K562 treated with DMSO at 1 percent for 12 hours (cell line): ENCODE measurements around the gene ACVR1C. TPM values are rescaled to one million over a fixed set of nuclear protein-coding genes. Genes with fewer than 3 reads are reported as not detected.

Experiments
- total RNA-seq: library from RNA; unstranded; fragments of 300-600 nt; gene quantifications from 2 replicates; pipeline ENCODE4 v1.2.3, GENCODE V29; 2022; ENCODE audit not compliant: insufficient read depth

Gene ACVR1C
- 0.23 and 0.88 TPM in 2 replicates for total RNA-seq

DNA sequence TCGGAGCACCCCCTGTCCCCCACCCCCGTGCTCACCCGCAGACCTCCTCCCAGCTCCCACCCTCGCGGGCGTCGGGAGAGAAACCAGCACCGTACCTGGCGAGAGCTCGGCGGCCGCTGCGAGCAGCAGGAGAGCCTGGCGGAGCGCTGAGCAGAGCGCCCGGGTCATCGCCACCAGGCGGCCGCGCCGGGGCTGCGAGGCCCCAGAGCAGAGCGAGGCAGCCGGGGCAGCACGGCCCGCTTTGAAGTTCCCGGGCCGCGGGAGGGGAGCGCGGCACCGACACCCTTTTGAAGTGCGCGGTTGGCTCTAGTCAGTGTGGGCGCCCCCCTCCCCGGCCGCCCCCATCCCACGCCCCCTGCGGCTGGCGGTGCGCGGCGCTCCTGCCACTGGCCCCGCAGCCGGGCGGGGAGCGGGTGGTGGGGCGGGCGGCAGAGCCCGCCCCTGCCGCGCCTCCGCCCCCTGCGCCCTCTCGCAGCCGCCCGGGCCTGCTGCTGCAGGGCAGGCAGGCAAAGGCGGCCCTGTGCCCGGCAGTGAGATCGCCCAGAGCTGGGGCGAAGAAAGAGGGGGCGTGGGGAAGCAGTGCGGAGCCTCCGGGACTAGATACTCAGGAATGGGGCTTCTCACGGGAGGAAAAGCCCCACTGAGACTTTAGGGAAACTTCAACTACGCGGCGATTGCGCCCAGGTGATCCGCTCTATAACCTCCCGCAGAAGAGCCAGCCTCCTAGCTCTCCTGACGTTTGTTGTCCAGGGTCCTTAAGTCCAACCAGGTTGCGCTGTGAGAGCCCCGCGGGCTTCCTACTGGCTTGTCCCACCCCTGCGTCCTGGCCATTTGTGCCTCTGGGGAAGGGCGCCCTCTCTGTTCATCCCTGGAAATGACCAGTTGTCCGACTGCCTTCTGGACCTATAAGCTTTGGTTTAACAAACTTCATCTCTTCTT, at the start of gene ACVR1C:
Gene ACVR1C (minus strand): TSS at position 388 of the 939 bp plus-strand sequence. CDS start 220 bp downstream, at position 168.

Other genes with a start within 250 kb of the ACVR1C start
- 0.97 and 1.1 TPM in 2 replicates for gene CYTIP, start 184.8 kb downstream of the ACVR1C start, total RNA-seq
- gene ACVR1, start 247.5 kb upstream of the ACVR1C start, total RNA-seq: 9.5 and 30.0 TPM in 2 replicates